ENCODE measurements around the gene KIT. TPM values are rescaled to one million over a fixed set of nuclear protein-coding genes. Genes with fewer than 3 reads are reported as not detected.

The KIT gene
- total and polyA plus RNA-seq, 2 donors = 11.7 to 26.2 TPM

DNA sequence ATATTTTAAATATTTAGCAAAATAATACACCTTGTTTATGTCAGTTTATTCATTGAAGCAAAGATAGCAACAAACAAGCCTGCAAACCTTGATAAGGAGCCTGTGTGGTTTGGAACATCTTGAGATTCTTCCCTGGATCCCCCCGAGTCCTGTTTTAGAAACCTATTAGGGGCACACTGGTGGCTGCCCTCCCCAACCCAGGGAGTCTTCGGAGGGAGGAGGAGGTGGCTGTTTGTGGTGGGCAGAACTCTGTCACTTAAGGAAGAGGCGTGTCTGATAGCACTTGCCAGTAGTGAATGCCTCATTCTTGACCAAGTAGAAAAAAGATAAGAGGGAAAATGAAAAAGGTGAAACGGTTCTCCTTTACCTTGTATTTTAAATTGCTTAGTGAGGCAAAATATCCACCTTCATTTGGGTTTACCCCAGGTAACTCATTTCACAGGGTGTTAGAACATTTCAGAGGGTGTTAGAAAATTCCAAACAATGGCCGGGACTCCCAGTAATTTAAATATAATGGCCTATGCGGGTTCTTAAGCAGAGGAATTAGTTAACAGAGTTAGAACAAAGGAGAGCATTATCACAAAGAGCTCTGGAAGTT, 10.4 kb downstream of the KIT start:
- H3K4me1 ChIP-seq (ENCODE audit: insufficient read depth) = no peaks in the 10 kb centered on the region
- H3K36me3 ChIP-seq (ENCODE audit: insufficient read depth) = no peaks in the 10 kb centered on the region
- H3K27ac ChIP-seq (ENCODE audit: low read depth) = no peak overlapping the region
- H3K4me3 ChIP-seq (ENCODE audit: low read depth, low read length) = no peak overlapping the region
- DNase-seq (ENCODE audit: extremely low spot score) = no peak
- 51% methylated on average over 6 of the region's 6 CpGs for WGBS

DNA sequence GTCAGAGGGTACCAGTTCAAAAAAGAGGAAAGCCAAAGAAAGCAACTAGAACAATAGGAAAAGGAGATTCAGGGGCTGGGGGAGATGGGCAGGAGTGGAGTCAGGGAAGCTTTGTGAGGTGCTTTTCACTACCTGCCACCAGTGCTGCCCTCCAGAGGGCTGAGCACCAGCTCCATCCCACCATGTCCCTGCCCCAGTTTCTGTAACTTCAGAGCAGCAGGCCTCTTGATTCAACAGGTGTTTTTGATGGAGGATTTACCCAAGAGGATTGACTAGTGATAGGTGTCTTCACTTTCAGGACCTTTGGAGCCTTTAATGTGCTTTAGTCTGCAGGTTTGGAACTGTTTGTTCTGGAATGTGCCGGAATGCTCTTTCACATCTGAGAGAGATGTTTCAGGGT, 12.1 kb downstream of the KIT start:
- Histone ChIP-seq H3K36me3 (ENCODE audit: insufficient read depth) (no peaks in the 10 kb centered on the region), H3K4me1 (ENCODE audit: insufficient read depth) (no peaks in the 10 kb centered on the region), H3K27ac (ENCODE audit: low read depth) (no peak overlapping the region), H3K4me3 (ENCODE audit: low read depth, low read length) (no peak overlapping the region)
- no peak for DNase-seq (ENCODE audit: extremely low spot score)
- 92% methylated on average over 1 of the region's 1 CpG for WGBS

DNA sequence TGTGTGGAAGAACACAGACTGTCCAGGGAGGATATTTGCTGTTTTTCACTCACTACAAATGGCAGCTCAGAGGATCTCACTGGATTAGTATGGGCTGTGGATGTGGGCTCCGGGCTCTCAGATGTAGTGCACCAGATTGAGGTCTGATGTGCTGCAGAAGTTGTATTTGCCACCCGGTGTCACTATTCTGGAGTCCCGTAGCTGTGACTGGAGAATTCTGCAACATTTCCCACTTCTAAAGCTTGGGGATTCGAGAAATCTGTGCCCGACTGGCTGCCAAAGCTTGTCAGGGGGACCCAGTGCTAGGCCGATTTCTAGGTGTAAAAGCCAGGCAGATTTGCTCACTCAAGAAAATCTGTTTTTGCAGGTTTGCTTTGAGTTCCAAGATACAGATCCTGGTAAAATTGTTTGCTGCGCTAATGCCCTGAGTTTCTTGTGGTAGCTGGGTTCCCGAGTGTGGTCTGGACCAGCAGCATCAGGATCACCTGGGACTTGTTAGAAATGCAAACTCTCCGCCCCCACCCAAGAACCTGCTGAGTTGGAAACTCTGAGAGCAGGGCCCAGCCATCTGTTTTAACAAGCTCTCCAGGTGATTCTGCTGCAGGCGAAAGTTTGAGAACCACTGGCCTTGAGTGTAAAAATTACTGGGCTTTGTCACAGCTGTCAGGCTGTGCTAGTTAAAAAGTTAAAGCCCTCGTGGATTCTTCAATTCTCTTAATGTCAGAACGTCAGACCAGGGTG, 18.1 kb downstream of the KIT start:
- Histone ChIP-seq H3K36me3 (ENCODE audit: insufficient read depth) (no peaks in the 10 kb centered on the region), H3K4me1 (ENCODE audit: insufficient read depth) (no peaks in the 10 kb centered on the region), H3K27ac (ENCODE audit: low read depth) (no peak overlapping the region), H3K4me3 (ENCODE audit: low read depth, low read length) (no peak overlapping the region)
- 79% methylated on average over 12 of the region's 12 CpGs for WGBS
- no peak for DNase-seq (ENCODE audit: extremely low spot score)

DNA sequence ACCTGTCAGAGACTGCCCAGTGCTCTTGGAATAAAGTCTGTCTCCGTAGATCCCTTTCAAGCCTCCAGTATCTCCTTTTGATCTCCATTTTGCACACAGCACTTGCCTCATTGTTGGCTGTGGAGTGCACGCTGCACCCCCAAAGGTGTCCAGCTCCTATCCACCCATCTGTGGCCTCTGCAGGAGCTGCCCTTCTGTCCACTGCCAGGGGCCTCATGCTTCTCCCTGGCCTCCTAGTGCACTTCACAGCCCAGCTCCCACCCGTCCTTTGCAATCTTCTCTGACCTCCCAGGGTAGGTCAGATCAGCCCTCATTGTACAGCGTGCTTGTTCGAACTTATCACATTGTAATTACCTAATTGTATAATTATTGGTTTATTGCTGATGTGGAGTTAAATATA, 18.9 kb downstream of the KIT start:
- Histone ChIP-seq H3K4me3 (ENCODE audit: low read depth, low read length) (no peak overlapping the region), H3K36me3 (ENCODE audit: insufficient read depth) (no peaks in the 10 kb centered on the region), H3K27ac (ENCODE audit: low read depth) (no peak overlapping the region), H3K4me1 (ENCODE audit: insufficient read depth) (no peaks in the 10 kb centered on the region)
- DNase-seq (ENCODE audit: extremely low spot score) = no peak
- WGBS = 86% methylated on average over 5 of the region's 5 CpGs

DNA sequence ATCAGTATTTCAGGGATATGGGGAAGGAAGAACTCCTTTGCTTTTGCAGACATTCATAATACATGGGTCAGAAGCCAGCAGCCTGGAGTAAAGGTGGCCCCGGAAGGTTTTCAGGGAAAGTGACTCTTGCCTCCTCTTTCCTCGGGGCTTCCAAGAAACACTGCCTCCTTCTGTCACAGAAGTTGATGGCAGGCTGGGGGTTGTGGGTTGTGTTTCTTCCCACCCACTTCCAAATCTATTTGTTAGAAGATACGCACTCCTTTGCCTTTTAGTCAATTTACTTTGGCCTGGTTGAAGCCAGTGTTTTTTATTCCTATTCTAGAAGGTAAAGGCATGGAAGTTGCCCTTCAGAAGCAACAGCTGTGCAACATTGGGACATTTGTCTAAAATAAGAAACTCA, 19.7 kb downstream of the KIT start:
- Histone ChIP-seq H3K4me3 (ENCODE audit: low read depth, low read length) (no peak overlapping the region), H3K27ac (ENCODE audit: low read depth) (no peak overlapping the region), H3K36me3 (ENCODE audit: insufficient read depth) (no peaks in the 10 kb centered on the region), H3K4me1 (ENCODE audit: insufficient read depth) (no peaks in the 10 kb centered on the region)
- no peak for DNase-seq (ENCODE audit: extremely low spot score)
- WGBS = 81% methylated on average over 3 of the region's 3 CpGs

DNA sequence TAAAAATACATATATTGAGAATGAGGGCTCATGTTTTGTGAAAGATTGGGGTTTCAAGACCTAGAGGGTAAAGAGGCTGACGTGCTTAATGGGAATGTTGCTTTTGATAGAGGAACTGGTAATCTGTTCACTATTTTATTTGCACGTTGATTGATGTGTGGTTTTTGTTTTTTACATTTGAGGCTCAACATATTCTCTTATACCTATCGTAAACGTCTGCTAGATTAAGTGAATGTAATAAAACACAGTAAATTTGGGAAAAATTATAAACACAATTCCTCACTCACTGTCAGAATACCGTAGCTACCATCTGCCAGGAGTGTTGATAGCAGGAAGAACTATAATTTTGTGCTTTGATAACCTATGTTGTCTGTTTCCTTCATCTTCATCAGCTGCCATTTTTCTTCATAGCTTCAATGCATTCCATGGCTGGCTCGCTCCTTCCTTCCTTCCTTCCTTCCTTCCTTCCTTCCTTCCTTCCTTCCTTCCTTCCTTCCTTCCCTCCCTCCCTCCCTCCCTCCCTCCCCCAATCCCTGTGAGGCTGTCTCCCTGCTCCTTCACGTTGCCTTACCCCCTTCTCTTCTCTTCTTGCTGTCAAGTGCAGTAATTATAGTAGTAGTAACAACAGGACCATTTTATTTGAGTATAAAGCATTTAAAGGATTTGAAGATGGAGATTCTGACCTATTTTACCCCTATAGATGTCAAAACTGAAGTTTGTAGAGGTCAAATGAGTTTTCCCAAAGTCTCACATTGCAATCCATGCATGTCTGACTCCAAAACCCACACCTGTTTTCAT, 20.3 kb downstream of the KIT start:
- Histone ChIP-seq H3K4me3 (ENCODE audit: low read depth, low read length) (no peak overlapping the region), H3K4me1 (ENCODE audit: insufficient read depth) (no peaks in the 10 kb centered on the region)
- no peak for DNase-seq (ENCODE audit: extremely low spot score)

DNA sequence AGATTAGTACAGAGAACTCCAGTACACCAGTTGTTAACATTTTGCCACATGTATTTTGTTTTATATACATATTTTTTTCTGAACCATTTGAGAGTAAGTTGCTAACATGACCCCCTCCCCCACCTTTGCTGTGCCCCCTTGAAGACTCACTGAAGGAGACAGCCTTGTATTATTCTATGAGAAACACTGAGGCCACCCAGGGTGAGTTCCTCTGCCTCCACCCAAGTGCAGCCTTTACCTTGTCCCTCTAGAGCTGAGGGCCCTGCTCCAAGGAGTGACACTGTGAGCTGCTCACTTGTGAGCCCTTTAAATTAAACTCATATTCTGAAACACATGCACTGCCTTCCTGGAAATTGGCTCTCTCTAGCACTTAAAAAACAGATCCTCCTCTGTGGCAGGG, 21.1 kb downstream of the KIT start:
- no peak for DNase-seq (ENCODE audit: extremely low spot score)
- Histone ChIP-seq H3K27ac (ENCODE audit: low read depth) (no peak overlapping the region), H3K36me3 (ENCODE audit: insufficient read depth) (no peaks in the 10 kb centered on the region), H3K4me1 (ENCODE audit: insufficient read depth) (no peaks in the 10 kb centered on the region), H3K4me3 (ENCODE audit: low read depth, low read length) (no peak overlapping the region)

More for the DNA sequence above, 20.3 kb downstream of the KIT start:
- Histone ChIP-seq H3K36me3 (ENCODE audit: insufficient read depth) (no peaks in the 10 kb centered on the region), H3K27ac (ENCODE audit: low read depth) (no peak overlapping the region)
- 70% methylated on average over 7 of the region's 7 CpGs for WGBS

DNA sequence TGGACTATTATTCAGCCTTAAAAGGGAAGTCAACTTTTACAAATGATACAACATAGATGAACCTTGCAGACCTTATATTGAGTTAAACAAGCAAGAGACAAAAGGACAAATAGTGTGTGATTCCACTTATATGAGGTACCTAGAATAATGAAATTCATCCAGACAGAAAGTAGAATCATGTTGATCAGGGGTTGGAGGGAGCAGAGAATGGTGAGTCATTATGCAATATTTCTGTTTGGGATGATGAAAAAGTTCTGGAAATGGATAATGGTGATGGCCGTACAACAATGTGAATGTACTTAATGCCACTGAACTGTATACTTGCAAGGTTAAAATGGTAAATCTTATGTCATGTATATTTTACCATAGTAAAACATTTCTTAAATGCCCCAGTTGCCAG, 22.1 kb downstream of the KIT start:
- WGBS = 89% methylated on average over 1 of the region's 1 CpG
- no peaks in the 10 kb centered on the region for H3K36me3 ChIP-seq (ENCODE audit: insufficient read depth)
- no peaks in the 10 kb centered on the region for H3K4me1 ChIP-seq (ENCODE audit: insufficient read depth)
- no peak for DNase-seq (ENCODE audit: extremely low spot score)
- H3K4me3 ChIP-seq (ENCODE audit: low read depth, low read length) = no peak overlapping the region
- H3K27ac ChIP-seq (ENCODE audit: low read depth) = no peak overlapping the region

DNA sequence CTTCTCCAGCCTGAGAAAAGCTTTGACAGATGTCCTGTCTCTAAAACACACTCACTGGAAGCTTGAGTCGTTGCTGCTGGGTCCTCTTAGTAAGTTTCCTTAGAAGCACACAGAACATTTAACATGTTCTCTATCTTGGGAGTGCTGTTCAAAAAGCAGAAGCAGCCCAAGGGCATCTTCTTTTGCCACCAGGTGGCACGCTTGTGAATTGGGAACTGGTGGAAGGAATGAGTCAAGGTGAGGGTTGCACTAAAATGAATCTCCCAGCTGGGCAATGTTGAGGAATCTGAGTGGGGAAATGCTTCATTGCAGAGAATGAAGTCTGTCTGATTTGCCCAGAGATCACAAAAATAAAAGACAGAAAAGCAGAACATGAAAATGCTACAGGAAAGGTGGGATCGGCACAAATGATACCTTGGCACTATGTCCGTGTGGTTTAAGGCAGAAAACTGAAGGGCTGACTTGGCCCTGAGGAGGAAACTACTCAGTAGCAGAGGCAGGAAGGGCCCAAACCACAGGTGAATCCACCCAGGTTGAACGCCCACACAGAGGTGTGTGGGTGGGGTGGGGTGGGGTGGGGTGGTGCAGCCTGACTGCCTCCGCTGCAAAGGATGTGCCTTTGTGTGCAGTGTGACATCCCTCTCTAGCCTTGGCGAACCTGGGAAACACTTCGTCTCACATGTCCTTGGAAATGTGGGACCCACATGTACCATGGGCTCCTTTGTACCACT, 26.0 kb downstream of the KIT start:
- Histone ChIP-seq H3K27ac (ENCODE audit: low read depth) (no peak overlapping the region), H3K4me3 (ENCODE audit: low read depth, low read length) (no peak overlapping the region), H3K4me1 (ENCODE audit: insufficient read depth) (no peaks in the 10 kb centered on the region), H3K36me3 (ENCODE audit: insufficient read depth) (no peaks in the 10 kb centered on the region)
- DNase-seq (ENCODE audit: extremely low spot score) = no peak
- WGBS = 86% methylated on average over 8 of the region's 8 CpGs

DNA sequence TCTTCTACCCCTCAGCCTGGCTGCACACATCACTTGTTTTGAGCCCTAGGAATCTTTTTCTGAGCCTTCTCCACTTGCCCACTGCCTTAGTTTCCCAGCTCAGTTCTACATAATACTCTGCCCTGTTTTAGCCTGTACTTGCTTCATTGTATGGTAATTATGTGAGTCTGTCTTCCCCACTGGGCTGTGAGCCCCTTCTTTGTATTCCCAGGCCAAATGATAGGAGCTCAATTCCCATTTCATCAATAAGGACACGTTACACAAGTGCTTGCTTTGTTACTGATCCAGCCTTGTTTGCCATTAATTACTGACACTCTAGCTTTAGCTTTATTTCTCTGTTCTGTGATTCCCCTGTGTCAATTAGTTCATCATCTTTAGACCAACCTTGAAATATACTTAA, 28.1 kb downstream of the KIT start:
- 82% methylated on average over 1 of the region's 1 CpG for WGBS
- no peaks in the 10 kb centered on the region for H3K4me1 ChIP-seq (ENCODE audit: insufficient read depth)
- H3K4me3 ChIP-seq (ENCODE audit: low read depth, low read length) = no peak overlapping the region
- no peak for DNase-seq (ENCODE audit: extremely low spot score)
- no peak overlapping the region for H3K27ac ChIP-seq (ENCODE audit: low read depth)
- no peaks in the 10 kb centered on the region for H3K36me3 ChIP-seq (ENCODE audit: insufficient read depth)

DNA sequence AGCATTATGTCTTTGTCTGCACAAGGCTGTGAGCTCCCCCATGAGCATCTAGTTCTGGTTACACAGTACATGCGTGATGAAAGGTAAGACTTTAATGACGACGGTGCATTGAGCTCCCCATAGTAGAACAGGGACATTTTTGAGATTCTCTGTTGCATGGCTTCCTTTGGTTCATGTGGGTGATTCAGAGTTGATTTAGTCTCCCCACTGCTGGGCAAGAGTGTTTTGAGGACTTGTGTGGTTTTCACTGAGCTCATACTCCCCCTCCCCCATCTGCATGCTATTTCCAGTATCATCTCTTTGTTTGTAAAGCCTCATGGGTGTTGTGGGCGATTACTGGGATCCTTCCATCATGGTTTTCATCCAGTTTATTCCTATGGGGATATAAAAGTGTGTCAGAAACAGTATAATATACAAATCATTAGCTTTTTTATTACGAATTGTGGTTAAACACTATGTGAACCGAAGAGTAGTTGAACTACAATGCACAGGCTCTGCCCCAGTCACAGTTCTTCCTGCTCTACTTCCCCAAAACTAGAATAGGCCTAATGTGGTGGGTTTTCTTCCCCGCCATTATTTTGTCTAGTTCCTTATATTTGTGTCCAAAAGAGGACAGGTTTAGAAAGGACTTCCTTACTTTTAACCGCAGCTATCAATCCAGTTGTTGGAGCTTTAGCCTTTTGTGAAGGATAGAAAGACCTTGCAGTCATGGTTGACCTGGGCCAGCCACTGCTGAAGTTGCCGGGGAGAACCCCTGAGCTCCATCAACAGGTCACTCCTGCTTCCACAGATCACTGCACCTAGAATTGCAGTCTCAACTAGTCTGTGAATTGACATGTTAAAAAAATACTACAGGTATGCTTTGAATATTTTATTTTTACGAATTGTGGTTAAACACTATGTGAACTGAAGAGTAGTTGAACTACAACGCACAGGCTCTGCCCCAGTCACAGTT, 30.4 kb downstream of the KIT start:
- Histone ChIP-seq H3K4me3 (ENCODE audit: low read depth, low read length) (no peak overlapping the region), H3K27ac (ENCODE audit: low read depth) (no peak overlapping the region), H3K36me3 (ENCODE audit: insufficient read depth) (no peaks in the 10 kb centered on the region), H3K4me1 (ENCODE audit: insufficient read depth) (no peaks in the 10 kb centered on the region)
- no peak for DNase-seq (ENCODE audit: extremely low spot score)
- WGBS = 78% methylated on average over 11 of the region's 11 CpGs

DNA sequence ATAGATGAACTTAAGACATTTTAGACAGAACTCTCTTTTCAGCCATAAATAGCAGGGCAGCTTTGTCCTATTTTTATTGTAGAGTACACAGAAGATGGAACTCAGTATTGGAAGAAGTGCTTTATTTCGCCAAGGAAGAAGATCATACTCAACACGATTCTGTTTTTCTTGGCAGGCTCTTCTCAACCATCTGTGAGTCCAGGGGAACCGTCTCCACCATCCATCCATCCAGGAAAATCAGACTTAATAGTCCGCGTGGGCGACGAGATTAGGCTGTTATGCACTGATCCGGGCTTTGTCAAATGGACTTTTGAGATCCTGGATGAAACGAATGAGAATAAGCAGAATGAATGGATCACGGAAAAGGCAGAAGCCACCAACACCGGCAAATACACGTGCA, 37.6 kb downstream of the KIT start:
- H3K36me3 ChIP-seq (ENCODE audit: insufficient read depth) = peaks cover 3% of the 10 kb centered on the region
- H3K27ac ChIP-seq (ENCODE audit: low read depth) = no peak overlapping the region
- H3K4me3 ChIP-seq (ENCODE audit: low read depth, low read length) = no peak overlapping the region
- WGBS = 67% methylated on average over 12 of the region's 12 CpGs
- DNase-seq (ENCODE audit: extremely low spot score) = no peak
- H3K4me1 ChIP-seq (ENCODE audit: insufficient read depth) = no peaks in the 10 kb centered on the region

DNA sequence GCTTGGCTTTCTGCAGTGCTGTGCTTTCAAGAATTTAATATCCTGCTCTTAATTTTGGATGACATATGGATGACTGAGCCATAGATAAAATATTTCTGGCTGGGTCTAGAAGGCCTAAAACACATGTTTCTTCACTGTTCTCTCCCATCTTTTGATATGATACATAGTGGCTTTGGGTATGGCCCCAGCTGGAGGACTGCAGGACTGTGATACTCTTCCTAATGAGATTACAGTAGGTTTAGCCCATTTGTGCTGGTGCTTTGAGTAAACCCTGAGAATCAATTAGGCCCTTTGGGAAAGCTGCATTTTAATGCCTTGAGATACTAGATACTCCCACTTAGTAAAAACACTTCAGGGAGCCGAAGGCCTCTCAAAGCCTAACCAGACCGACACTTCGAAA, 38.0 kb downstream of the KIT start:
- Histone ChIP-seq H3K36me3 (ENCODE audit: insufficient read depth) (peaks cover 3% of the 10 kb centered on the region), H3K27ac (ENCODE audit: low read depth) (no peak overlapping the region), H3K4me1 (ENCODE audit: insufficient read depth) (no peaks in the 10 kb centered on the region), H3K4me3 (ENCODE audit: low read depth, low read length) (no peak overlapping the region)
- DNase-seq (ENCODE audit: extremely low spot score) = no peak
- WGBS = 95% methylated on average over 3 of the region's 3 CpGs
